MM.1S (cell line): ENCODE measurements around the gene CHRNA7.

ENCODE experiments used
- DNase-seq: peaks from one replicate; pipeline ENCODE4 v3.0.0-alpha.2; 2015
- H2AFZ ChIP-seq: fragments of 300-600 bp; sonication (generic); 2 replicates; pipeline ENCODE4 v1.6.0; 2016; ENCODE audit warnings: antibody characterized with exemption, low read length
- H3F3A ChIP-seq: fragments of 300-600 bp; sonication (generic); 2 replicates; pipeline ENCODE4 v1.6.1; 2016; ENCODE audit warnings: mild to moderate bottlenecking, antibody characterized with exemption, low read length, moderate library complexity, mixed read lengths; ENCODE audit not compliant: insufficient read depth
- H3K27ac ChIP-seq: fragments of 300-600 bp; sonication (generic); 2 replicates; pipeline ENCODE4 v1.5.1; 2016; ENCODE audit warnings: mild to moderate bottlenecking, low read length
- H3K27me3 ChIP-seq: fragments of 300-600 bp; sonication (generic); replicated peaks from 2 replicates; pipeline ENCODE4 v1.6.0; 2016; ENCODE audit warnings: low read length; ENCODE audit not compliant: insufficient read depth
- H3K36me3 ChIP-seq: fragments of 300-600 bp; sonication (generic); replicated peaks from 2 replicates; pipeline ENCODE4 v1.6.1; 2016; ENCODE audit warnings: mild to moderate bottlenecking, low read length, mixed read lengths; ENCODE audit not compliant: insufficient read depth
- H3K4me1 ChIP-seq: fragments of 300-600 bp; sonication (generic); 2 replicates; pipeline ENCODE4 v1.6.1; 2016; ENCODE audit warnings: low read length, mixed read lengths
- H3K4me2 ChIP-seq: fragments of 300-600 bp; sonication (generic); 2 replicates; pipeline ENCODE4 v1.6.0; 2016; ENCODE audit warnings: low read depth, low read length
- H3K4me3 ChIP-seq: fragments of 300-600 bp; sonication (generic); 2 replicates; pipeline ENCODE4 v1.5.1; 2016; ENCODE audit warnings: low read length, mixed read lengths
- H3K79me2 ChIP-seq: fragments of 300-600 bp; sonication (generic); 2 replicates; pipeline ENCODE4 v1.6.1; 2016; ENCODE audit warnings: mixed run types, low read length, mixed read lengths
- H3K9ac ChIP-seq: fragments of 300-600 bp; sonication (generic); 2 replicates; pipeline ENCODE4 v1.6.1; 2016; ENCODE audit warnings: low read length, mixed read lengths
- H3K9me2 ChIP-seq: fragments of 300-600 bp; sonication (generic); replicated peaks from 2 replicates; pipeline ENCODE4 v1.6.1; 2016; ENCODE audit warnings: mild to moderate bottlenecking, low read length, mixed read lengths; ENCODE audit not compliant: insufficient read depth
- H3K9me3 ChIP-seq: fragments of 300-600 bp; sonication (generic); replicated peaks from 2 replicates; pipeline ENCODE4 v1.6.1; 2016; ENCODE audit warnings: mild to moderate bottlenecking, low read length, mixed read lengths; ENCODE audit not compliant: insufficient read depth
- H4K20me1 ChIP-seq: fragments of 300-600 bp; sonication (generic); 2 replicates; pipeline ENCODE4 v1.6.1; 2016; ENCODE audit warnings: mild to moderate bottlenecking, low read length, moderate library complexity, mixed read lengths; ENCODE audit not compliant: insufficient read depth
- CTCF ChIP-seq: fragments of 300-600 bp; sonication (generic); IDR thresholded peaks from 2 replicates; pipeline ENCODE4 v1.5.1; 2016; ENCODE audit warnings: antibody characterized with exemption, low read length, mixed read lengths
- EZH2 ChIP-seq: fragments of 300-600 bp; sonication (generic); optimal IDR thresholded peaks from 2 replicates; pipeline ENCODE3; 2017; ENCODE audit warnings: low read depth, mild to moderate bottlenecking, antibody characterized with exemption, low read length, mixed read lengths
- EZH2phosphoT487 ChIP-seq: fragments of 300-600 bp; sonication (generic); IDR thresholded peaks from 2 replicates; pipeline ENCODE4 v1.6.1; 2018; ENCODE audit warnings: antibody characterized with exemption, low read length

The CHRNA7 gene

GRCh38 chr15:32107477-32108080 lies 77.3 kb downstream of the CHRNA7 start:
- TF ChIP-seq CTCF (no peak), EZH2phosphoT487 (no peak), EZH2 (no peak)
- Histone ChIP-seq H3K9me2 (no peaks in the 10 kb centered on the region), H3K9ac (no peak overlapping the region), H3F3A (no peaks in the 10 kb centered on the region), H3K4me1 (no peaks in the 10 kb centered on the region), H2AFZ (no peak overlapping the region), H3K79me2 (no peaks in the 10 kb centered on the region), H3K27ac (no peak overlapping the region), H4K20me1 (no peaks in the 10 kb centered on the region), H3K27me3 (no peaks in the 10 kb centered on the region), H3K9me3 (no peaks in the 10 kb centered on the region), H3K4me2 (no peak overlapping the region), H3K36me3 (no peaks in the 10 kb centered on the region), H3K4me3 (no peak overlapping the region)
- no peak for DNase-seq

DNA sequence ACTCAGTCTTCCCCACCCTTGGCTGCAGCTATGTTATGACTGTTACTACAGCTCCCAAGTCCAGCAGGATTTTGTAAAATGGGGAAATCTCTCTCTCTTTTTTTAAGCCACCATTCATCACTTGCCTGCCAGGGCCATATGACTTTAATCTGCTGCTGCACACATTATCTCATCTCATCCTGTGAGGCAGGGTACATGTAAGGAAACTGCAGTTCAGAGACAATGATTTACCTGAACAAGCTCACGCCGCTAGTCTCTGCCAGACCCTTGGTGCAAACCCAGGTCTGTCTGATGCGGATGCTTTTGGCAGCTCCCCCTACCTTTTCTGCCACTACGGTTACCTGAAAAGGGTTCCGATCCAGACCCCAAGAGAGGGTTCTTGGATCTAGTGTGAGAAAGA lies 78.3 kb downstream of the CHRNA7 start:
- H3K9me3 ChIP-seq, result no peaks in the 10 kb centered on the region
- H3K36me3 ChIP-seq, result no peaks in the 10 kb centered on the region
- no peak overlapping the region for H3K27ac ChIP-seq
- H3K79me2 ChIP-seq, result no peaks in the 10 kb centered on the region
- H4K20me1 ChIP-seq, result no peaks in the 10 kb centered on the region
- H3K9ac ChIP-seq, result no peak overlapping the region
- no peaks in the 10 kb centered on the region for H3F3A ChIP-seq
- H3K27me3 ChIP-seq, result no peaks in the 10 kb centered on the region
- no peak for TF ChIP-seq EZH2phosphoT487
- no peak for TF ChIP-seq EZH2
- no peak for TF ChIP-seq CTCF
- no peaks in the 10 kb centered on the region for H3K4me1 ChIP-seq
- H3K9me2 ChIP-seq, result no peaks in the 10 kb centered on the region
- H2AFZ ChIP-seq, result no peak overlapping the region
- H3K4me3 ChIP-seq, result no peak overlapping the region
- DNase-seq, result no peak
- no peak overlapping the region for H3K4me2 ChIP-seq

DNA sequence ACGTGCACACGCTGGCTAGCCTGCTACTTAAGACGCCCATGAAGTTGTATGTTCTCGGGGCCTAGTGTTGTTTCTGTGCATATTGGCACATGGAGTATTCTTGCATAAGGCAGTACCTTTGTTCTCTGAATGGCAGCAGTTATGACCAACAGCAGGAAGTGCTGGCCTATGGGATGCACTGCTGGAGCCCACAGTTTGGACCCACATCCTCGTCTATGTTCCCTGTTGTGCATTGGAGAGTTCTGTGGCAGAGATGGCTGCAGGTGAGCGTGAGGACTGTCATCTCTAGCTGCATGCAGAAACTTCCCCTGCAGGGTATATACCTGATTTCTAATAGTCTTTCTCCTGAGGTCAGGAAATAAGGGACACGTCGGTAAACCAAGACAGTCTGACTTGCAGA lies 81.8 kb downstream of the CHRNA7 start:
- Histone ChIP-seq H3F3A (no peaks in the 10 kb centered on the region), H2AFZ (no peak overlapping the region), H4K20me1 (no peaks in the 10 kb centered on the region), H3K4me2 (no peak overlapping the region), H3K9me2 (no peaks in the 10 kb centered on the region), H3K9me3 (no peaks in the 10 kb centered on the region), H3K4me1 (no peaks in the 10 kb centered on the region), H3K4me3 (no peak overlapping the region), H3K36me3 (no peaks in the 10 kb centered on the region), H3K27ac (no peak overlapping the region), H3K79me2 (no peaks in the 10 kb centered on the region), H3K27me3 (no peaks in the 10 kb centered on the region), H3K9ac (no peak overlapping the region)
- DNase-seq, result no peak
- no peak for TF ChIP-seq EZH2phosphoT487
- TF ChIP-seq CTCF, result no peak
- no peak for TF ChIP-seq EZH2
